ENCODE data around the gene RAG1.

- TF ChIP-seq CTCF (IDR thresholded peaks at IDR 0.05 in 8 of 11, conservative IDR thresholded peaks at IDR 0.05 in 3 of 11) = no peak
- TF ChIP-seq POLR2A (IDR thresholded peaks at IDR 0.05) = no peak
- TF ChIP-seq POLR2AphosphoS5 (IDR thresholded peaks at IDR 0.05) = no peak
Measured at GRCh38 chr11:36618363-36619047, 50.7 kb downstream of the RAG1 start.

All from spleen (tissue), 7 donors.